ENCODE results near the gene ZNF45. TPM values are rescaled to one million over a fixed set of nuclear protein-coding genes. Genes with fewer than 3 reads are reported as not detected.
A peak's percentile ranks its signal among the peaks of the same experiment; 100 is the strongest.

The ZNF45 gene
- total and polyA plus RNA-seq, 2 donors from 2014 or later, result 4.8 to 16.1 TPM

- FAIRE-seq (no peak), DNase-seq (no peak)
- TF ChIP-seq CTCF (IDR thresholded peaks at IDR 0.05; ENCODE audit: borderline replicate concordance, extremely low read depth, insufficient read depth), result no peak
- Histone ChIP-seq H3K9me3 (ENCODE audit: control insufficient read depth in 2 of 3, insufficient read depth in 1 of 3, low read length in 3 of 3) (peaks cover 7 to 98% (median 57%) of the 10 kb centered on the region in 3 donors), H3K4me3 (ENCODE audit: low read length in 3 of 3) (peak overlapping the region in 2 of 3 donors; percentile 30 to 39), H3K4me1 (ENCODE audit: control insufficient read depth in 2 of 3, insufficient read depth in 2 of 3, low read depth in 1 of 3, low read length in 3 of 3) (no peaks in the 10 kb centered on the region), H3K27me3 (ENCODE audit: control insufficient read depth, insufficient read depth, low read length) (no peaks in the 10 kb centered on the region), H3K36me3 (ENCODE audit: control insufficient read depth in 2 of 3, insufficient read depth in 3 of 3, low read length in 3 of 3) (peaks cover 28 to 59% (median 44%) of the 10 kb centered on the region in 3 donors), H3K27ac (ENCODE audit: low read depth in 2 of 2, low read length in 2 of 2) (no peak overlapping the region), H3K9ac (ENCODE audit: low read length in 3 of 3) (no peak overlapping the region)
- intact Hi-C loops (cut with DNase I), result no loop called here
Measured at GRCh38 chr19:43914051-43914450, 21.0 kb downstream of the ZNF45 start.

GRCh38 chr19:43913383-43913782, 21.7 kb downstream of the ZNF45 start:
- DNase-seq (no peak), FAIRE-seq (no peak)
- H3K4me3 ChIP-seq (ENCODE audit: low read length in 3 of 3), result peak overlapping the region in 2 of 3 donors; percentile 21 to 30
- no peaks in the 10 kb centered on the region for H3K4me1 ChIP-seq (ENCODE audit: control insufficient read depth in 2 of 3, insufficient read depth in 2 of 3, low read depth in 1 of 3, low read length in 3 of 3)
- no peaks in the 10 kb centered on the region for H3K27me3 ChIP-seq (ENCODE audit: control insufficient read depth, insufficient read depth, low read length)
- H3K27ac ChIP-seq (ENCODE audit: low read depth in 2 of 2, low read length in 2 of 2), result no peak overlapping the region
- intact Hi-C loops (cut with DNase I), result no loop called here
- peaks cover 26 to 52% (median 38%) of the 10 kb centered on the region in 3 donors for H3K36me3 ChIP-seq (ENCODE audit: control insufficient read depth in 2 of 3, insufficient read depth in 3 of 3, low read length in 3 of 3)
- no peak for TF ChIP-seq CTCF (IDR thresholded peaks at IDR 0.05; ENCODE audit: borderline replicate concordance, extremely low read depth, insufficient read depth)
- H3K9me3 ChIP-seq (ENCODE audit: control insufficient read depth in 2 of 3, insufficient read depth in 1 of 3, low read length in 3 of 3), result peaks cover 7 to 98% (median 60%) of the 10 kb centered on the region in 3 donors
- no peak overlapping the region for H3K9ac ChIP-seq (ENCODE audit: low read length in 3 of 3)

- Histone ChIP-seq H3K9ac (ENCODE audit: low read length in 3 of 3) (no peak overlapping the region), H3K27ac (ENCODE audit: low read depth in 2 of 2, low read length in 2 of 2) (no peak overlapping the region), H3K4me1 (ENCODE audit: control insufficient read depth in 2 of 3, insufficient read depth in 2 of 3, low read depth in 1 of 3, low read length in 3 of 3) (no peaks in the 10 kb centered on the region), H3K27me3 (ENCODE audit: control insufficient read depth, insufficient read depth, low read length) (no peaks in the 10 kb centered on the region), H3K4me3 (ENCODE audit: low read length in 3 of 3) (no peak overlapping the region), H3K36me3 (ENCODE audit: control insufficient read depth in 2 of 3, insufficient read depth in 3 of 3, low read length in 3 of 3) (peaks cover 18 to 29% (median 21%) of the 10 kb centered on the region in 3 donors), H3K9me3 (ENCODE audit: control insufficient read depth in 2 of 3, insufficient read depth in 1 of 3, low read length in 3 of 3) (peaks cover 9 to 91% (median 52%) of the 10 kb centered on the region in 3 donors)
- no peak for TF ChIP-seq CTCF (IDR thresholded peaks at IDR 0.05; ENCODE audit: borderline replicate concordance, extremely low read depth, insufficient read depth)
- FAIRE-seq (no peak), DNase-seq (no peak)
- intact Hi-C loops (cut with DNase I), result no loop called here
Measured at GRCh38 chr19:43910884-43911283, 24.2 kb downstream of the ZNF45 start.

GRCh38 chr19:43908659-43909058, 26.4 kb downstream of the ZNF45 start:
- Histone ChIP-seq H3K9ac (ENCODE audit: low read length in 3 of 3) (no peak overlapping the region), H3K4me3 (ENCODE audit: low read length in 3 of 3) (peak overlapping the region in 2 of 3 donors; percentile 14 to 29), H3K4me1 (ENCODE audit: control insufficient read depth in 2 of 3, insufficient read depth in 2 of 3, low read depth in 1 of 3, low read length in 3 of 3) (no peaks in the 10 kb centered on the region), H3K36me3 (ENCODE audit: control insufficient read depth in 2 of 3, insufficient read depth in 3 of 3, low read length in 3 of 3) (peaks cover under 1 to 9% (median 7%) of the 10 kb centered on the region in 3 donors), H3K9me3 (ENCODE audit: control insufficient read depth in 2 of 3, insufficient read depth in 1 of 3, low read length in 3 of 3) (peaks cover 7 to 84% (median 40%) of the 10 kb centered on the region in 3 donors), H3K27me3 (ENCODE audit: control insufficient read depth, insufficient read depth, low read length) (no peaks in the 10 kb centered on the region), H3K27ac (ENCODE audit: low read depth in 2 of 2, low read length in 2 of 2) (no peak overlapping the region)
- FAIRE-seq (no peak), DNase-seq (no peak)
- intact Hi-C loops (cut with DNase I), result no loop called here
- TF ChIP-seq CTCF (IDR thresholded peaks at IDR 0.05; ENCODE audit: borderline replicate concordance, extremely low read depth, insufficient read depth), result no peak

Data from kidney (tissue), 14 donors.